Colonic mucosa (tissue), 4 donors: ENCODE measurements around the gene GCNT4. TPM values are rescaled to one million over a fixed set of nuclear protein-coding genes. Genes with fewer than 3 reads are reported as not detected.

ENCODE experiments used
- DNase-seq: peaks from one replicate; pipeline ENCODE4 v3.0.0-alpha.2; 2020
- H3K27ac ChIP-seq: fragments of 200-600 bp; one replicate; pipeline ENCODE4 v1.8.0; 2021
- H3K27me3 ChIP-seq: fragments of 200-600 bp; one replicate; pipeline ENCODE4 v1.8.0; 2021
- H3K36me3 ChIP-seq: fragments of 200-600 bp; one replicate; pipeline ENCODE4 v1.8.0; 2021
- H3K4me1 ChIP-seq: fragments of 200-600 bp; one replicate; pipeline ENCODE4 v1.8.0; 2021; ENCODE audit warnings: mild to moderate bottlenecking
- H3K4me3 ChIP-seq: fragments of 200-600 bp; one replicate; pipeline ENCODE4 v1.8.0; 2021
- H3K9ac ChIP-seq, 2 donors: one replicate each; pipeline ENCODE4 v1.7.0; 2013; ENCODE audit warnings: control low read depth in 2 of 2, low read depth in 2 of 2, low read length in 2 of 2
- H3K9me3 ChIP-seq: fragments of 200-600 bp; one replicate; pipeline ENCODE4 v1.8.0; 2021
- CTCF ChIP-seq: fragments of 200-600 bp; IDR thresholded peaks from one replicate; pipeline ENCODE4 v1.8.0; 2022; ENCODE audit warnings: antibody characterized with exemption, mild to moderate bottlenecking
- intact Hi-C: fragments of 100-400 bp; cut with DNase I; formaldehyde crosslinking; loops from one replicate; pipeline ENCODE4 v1.14.1; 2022
- total RNA-seq, 2 donors: library from RNA; stranded (reverse); fragmentation: NEBNext Ultra II Directional in 1 of 2; extraction: Animal tissue kit (Norgen Biotek cat#: 25700) in 1 of 2; gene quantifications; one replicate each; pipeline ENCODE4 v1.2.1, GENCODE V29; 2021
- donor health status: healthy.
- donor health status: DM: no; HTN: no; CAD: no.
- donor health status: DM: no; HTN: no; CAD: no.

The GCNT4 gene
- total RNA-seq, 2 donors from 2014 or later: 0.25 to 2.7 TPM

GRCh38 chr5:75016896-75017295 is 35.5 kb downstream of the GCNT4 start:
- Histone ChIP-seq H3K27me3 (no peaks in the 10 kb centered on the region), H3K4me1 (no peaks in the 10 kb centered on the region), H3K9ac (no peak overlapping the region), H3K36me3 (no peaks in the 10 kb centered on the region), H3K4me3 (no peak overlapping the region), H3K27ac (no peak overlapping the region), H3K9me3 (no peaks in the 10 kb centered on the region)
- intact Hi-C loops: no loop called here
- no peak for TF ChIP-seq CTCF
- DNase-seq: no peak

GRCh38 chr5:75012748-75013147 is 39.6 kb downstream of the GCNT4 start:
- Histone ChIP-seq H3K4me1 (no peaks in the 10 kb centered on the region), H3K4me3 (no peak overlapping the region), H3K27ac (no peak overlapping the region), H3K9ac (no peak overlapping the region), H3K9me3 (no peaks in the 10 kb centered on the region), H3K27me3 (no peaks in the 10 kb centered on the region), H3K36me3 (no peaks in the 10 kb centered on the region)
- no peak for TF ChIP-seq CTCF
- intact Hi-C loops: no loop called here
- DNase-seq: no peak

- TF ChIP-seq CTCF: no peak
Measured at GRCh38 chr5:75010838-75011237, 41.5 kb downstream of the GCNT4 start.

GRCh38 chr5:75009556-75010345 is 42.6 kb downstream of the GCNT4 start:
- Histone ChIP-seq H3K9me3 (no peaks in the 10 kb centered on the region), H3K27ac (no peak overlapping the region)

More at GRCh38 chr5:75010838-75011237, 41.5 kb downstream of the GCNT4 start:
- H3K4me3 ChIP-seq: no peak overlapping the region
- no peaks in the 10 kb centered on the region for H3K9me3 ChIP-seq
- H3K27ac ChIP-seq: no peak overlapping the region
- H3K4me1 ChIP-seq: no peaks in the 10 kb centered on the region
- intact Hi-C loops: no loop called here
- DNase-seq: no peak
- no peaks in the 10 kb centered on the region for H3K27me3 ChIP-seq
- no peak overlapping the region for H3K9ac ChIP-seq
- H3K36me3 ChIP-seq: no peaks in the 10 kb centered on the region

More at GRCh38 chr5:75009556-75010345, 42.6 kb downstream of the GCNT4 start:
- Histone ChIP-seq H3K4me3 (no peak overlapping the region), H3K36me3 (no peaks in the 10 kb centered on the region), H3K4me1 (no peaks in the 10 kb centered on the region), H3K9ac (no peak overlapping the region), H3K27me3 (no peaks in the 10 kb centered on the region)
- intact Hi-C loops: no loop called here
- no peak for DNase-seq
- TF ChIP-seq CTCF: no peak
